Ascending aorta (tissue), 2 donors: ENCODE results near the gene ACTL7A. TPM values are rescaled to one million over a fixed set of nuclear protein-coding genes. Genes with fewer than 3 reads are reported as not detected.
"Not testable (repeated sequence)": the region's sequence is repeated elsewhere in the genome, so short reads cannot be mapped to it uniquely, and the experiment has no call there.

Experiments used
- DNase-seq, 2 donors: peaks; one replicate each; pipeline ENCODE4 v3.0.0-alpha.2; 2019; ENCODE audit warnings: low spot score in 2 of 2
- H3K27ac ChIP-seq, 2 donors: fragments of 200-600 bp; sonication (generic); one replicate each; pipeline ENCODE4 v1.5.1; 2016 to 2017; ENCODE audit warnings: mild to moderate bottlenecking in 1 of 2
- H3K27me3 ChIP-seq: fragments of 200-600 bp; sonication (generic); one replicate; pipeline ENCODE4 v1.5.1; 2017
- H3K36me3 ChIP-seq, 2 donors: fragments of 200-600 bp; sonication (generic); one replicate each; pipeline ENCODE4 v1.5.1; 2016
- H3K4me1 ChIP-seq, 2 donors: fragments of 200-600 bp; sonication (generic); one replicate each; pipeline ENCODE4 v1.5.1; 2016 to 2017; ENCODE audit warnings: mild to moderate bottlenecking in 1 of 2
- H3K4me3 ChIP-seq, 2 donors: fragments of 200-600 bp; sonication (generic); one replicate each; pipeline ENCODE4 v1.5.1; 2016 to 2017; ENCODE audit warnings: mild to moderate bottlenecking in 1 of 2
- H3K9me3 ChIP-seq, 2 donors: fragments of 200-600 bp; sonication (generic); one replicate each; pipeline ENCODE4 v1.5.1; 2016
- intact Hi-C: fragments of 100-400 bp; cut with DNase I; formaldehyde crosslinking; loops from one replicate; pipeline ENCODE4 v1.15.1; 2023
- total RNA-seq: library from RNA; depleted of rRNA; stranded (reverse); fragments of >200 nt; gene quantifications from one replicate; pipeline ENCODE4 v1.1.0, GENCODE V29; 2016
- TF ChIP-seq, protein P1 (sequence below), 3 experiments: fragments of 200-600 bp in 2 of 3; fragments of 450-650 bp in 1 of 3; sonication (generic) in 2 of 3; IDR thresholded peaks; one replicate each; pipeline ENCODE4 v1.5.1; 2016 to 2019; ENCODE audit warnings: antibody characterized with exemption in 3 of 3, mild to moderate bottlenecking in 1 of 3, moderate library complexity in 1 of 3

The ACTL7A gene
- total RNA-seq, 1 donor from 2014 or later: not detected

DNA sequence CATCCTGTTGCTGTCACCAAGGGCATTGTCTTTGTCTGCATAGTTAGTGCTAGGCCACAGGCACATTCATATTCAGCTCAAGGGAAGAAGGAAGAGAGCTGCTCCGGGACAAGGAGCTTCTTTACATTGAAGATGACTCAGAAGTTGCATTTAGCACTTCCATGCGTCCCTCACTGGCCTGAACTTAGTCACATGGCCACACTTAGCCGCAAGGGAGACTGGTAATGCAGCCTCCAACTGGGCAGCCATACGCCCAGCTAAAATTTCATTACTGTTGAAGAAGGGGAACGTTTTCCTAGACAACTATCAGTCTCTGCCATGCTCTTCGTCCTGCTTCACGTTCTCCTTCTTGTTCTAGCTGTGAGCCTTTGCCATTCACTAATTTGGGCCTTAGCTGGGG is 26.2 kb upstream of the ACTL7A start:
- H3K36me3 ChIP-seq: no peaks in the 10 kb centered on the region
- H3K27me3 ChIP-seq: no peaks in the 10 kb centered on the region
- no peak for DNase-seq
- TF ChIP-seq, protein P1, sequence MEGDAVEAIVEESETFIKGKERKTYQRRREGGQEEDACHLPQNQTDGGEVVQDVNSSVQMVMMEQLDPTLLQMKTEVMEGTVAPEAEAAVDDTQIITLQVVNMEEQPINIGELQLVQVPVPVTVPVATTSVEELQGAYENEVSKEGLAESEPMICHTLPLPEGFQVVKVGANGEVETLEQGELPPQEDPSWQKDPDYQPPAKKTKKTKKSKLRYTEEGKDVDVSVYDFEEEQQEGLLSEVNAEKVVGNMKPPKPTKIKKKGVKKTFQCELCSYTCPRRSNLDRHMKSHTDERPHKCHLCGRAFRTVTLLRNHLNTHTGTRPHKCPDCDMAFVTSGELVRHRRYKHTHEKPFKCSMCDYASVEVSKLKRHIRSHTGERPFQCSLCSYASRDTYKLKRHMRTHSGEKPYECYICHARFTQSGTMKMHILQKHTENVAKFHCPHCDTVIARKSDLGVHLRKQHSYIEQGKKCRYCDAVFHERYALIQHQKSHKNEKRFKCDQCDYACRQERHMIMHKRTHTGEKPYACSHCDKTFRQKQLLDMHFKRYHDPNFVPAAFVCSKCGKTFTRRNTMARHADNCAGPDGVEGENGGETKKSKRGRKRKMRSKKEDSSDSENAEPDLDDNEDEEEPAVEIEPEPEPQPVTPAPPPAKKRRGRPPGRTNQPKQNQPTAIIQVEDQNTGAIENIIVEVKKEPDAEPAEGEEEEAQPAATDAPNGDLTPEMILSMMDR (IDR thresholded peaks at IDR 0.05): no peak
- no peaks in the 10 kb centered on the region for H3K9me3 ChIP-seq
- no peaks in the 10 kb centered on the region for H3K4me1 ChIP-seq
- H3K4me3 ChIP-seq: no peak overlapping the region
- no peak overlapping the region for H3K27ac ChIP-seq
- intact Hi-C loops: no loop called here

DNA sequence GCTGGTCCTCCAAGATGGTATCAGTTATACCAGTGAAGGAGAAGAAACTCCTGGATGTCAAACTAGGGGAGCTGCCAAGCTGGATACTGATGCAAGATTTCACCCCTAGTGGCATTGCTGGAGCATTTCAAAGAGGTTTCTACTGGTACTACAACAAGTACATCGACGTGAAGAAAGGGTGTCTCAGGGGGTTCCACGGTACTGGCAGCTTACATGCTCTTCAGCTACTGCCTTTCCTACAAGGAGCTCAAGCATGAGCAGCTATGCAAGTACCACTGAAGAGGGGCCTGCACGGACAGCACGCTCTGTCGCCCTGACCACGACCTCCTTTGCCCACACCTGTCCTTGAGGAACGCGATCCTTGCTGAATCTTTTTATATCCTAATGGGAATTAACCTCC is 25.7 kb upstream of the ACTL7A start:
- TF ChIP-seq, protein P1 (IDR thresholded peaks at IDR 0.05): no peak
- DNase-seq: no peak
- intact Hi-C loops: no loop called here
- H3K9me3 ChIP-seq: no peaks in the 10 kb centered on the region
- no peaks in the 10 kb centered on the region for H3K4me1 ChIP-seq
- H3K27me3 ChIP-seq: no peaks in the 10 kb centered on the region
- H3K36me3 ChIP-seq: no peaks in the 10 kb centered on the region
- H3K27ac ChIP-seq: no peak overlapping the region
- H3K4me3 ChIP-seq: no peak overlapping the region

DNA sequence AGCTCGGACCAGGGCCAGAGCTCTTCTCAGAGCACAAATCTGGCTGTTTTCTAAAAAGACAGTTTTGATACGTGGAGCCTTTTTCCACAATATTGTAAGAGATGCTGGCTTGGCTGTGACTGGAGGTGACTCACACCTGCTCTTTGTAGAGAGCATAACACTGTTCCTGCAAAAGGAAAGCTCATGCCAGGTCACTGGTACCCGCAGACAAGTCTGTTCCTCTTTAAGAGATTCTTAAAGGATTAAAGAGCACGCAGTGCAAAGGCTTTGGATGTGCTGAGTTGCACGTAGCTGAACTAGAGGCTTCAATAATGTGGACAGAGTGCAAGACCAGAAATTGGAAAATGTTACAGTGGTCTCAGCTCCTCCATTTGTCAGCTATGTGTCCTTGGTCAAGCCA is 25.3 kb upstream of the ACTL7A start:
- TF ChIP-seq, protein P1 (IDR thresholded peaks at IDR 0.05): no peak
- no peak overlapping the region for H3K27ac ChIP-seq
- no peak for DNase-seq
- H3K4me1 ChIP-seq: no peaks in the 10 kb centered on the region
- H3K4me3 ChIP-seq: no peak overlapping the region
- intact Hi-C loops: no loop called here
- H3K9me3 ChIP-seq: no peaks in the 10 kb centered on the region
- H3K27me3 ChIP-seq: no peaks in the 10 kb centered on the region
- H3K36me3 ChIP-seq: no peaks in the 10 kb centered on the region

DNA sequence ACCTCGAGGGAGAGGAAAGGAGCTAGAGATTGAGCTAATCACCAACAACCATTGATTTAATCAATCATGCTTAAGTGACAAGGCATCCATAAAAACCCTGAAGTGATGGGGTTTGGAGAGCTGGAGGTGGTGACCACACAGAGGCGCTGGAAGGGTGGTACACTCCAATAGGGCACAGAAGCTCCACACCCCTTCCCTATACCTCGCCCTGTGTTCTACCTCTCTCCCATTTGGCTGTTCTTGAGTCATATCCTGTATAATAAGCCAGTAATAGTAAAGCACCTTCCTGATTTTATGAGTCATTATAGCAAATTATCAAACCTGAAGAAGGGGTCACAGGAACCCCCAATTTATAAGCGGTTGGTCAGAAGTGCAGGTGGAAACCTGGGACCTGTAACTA is 24.5 kb upstream of the ACTL7A start:
- no peak overlapping the region for H3K27ac ChIP-seq
- intact Hi-C loops: no loop called here

DNA sequence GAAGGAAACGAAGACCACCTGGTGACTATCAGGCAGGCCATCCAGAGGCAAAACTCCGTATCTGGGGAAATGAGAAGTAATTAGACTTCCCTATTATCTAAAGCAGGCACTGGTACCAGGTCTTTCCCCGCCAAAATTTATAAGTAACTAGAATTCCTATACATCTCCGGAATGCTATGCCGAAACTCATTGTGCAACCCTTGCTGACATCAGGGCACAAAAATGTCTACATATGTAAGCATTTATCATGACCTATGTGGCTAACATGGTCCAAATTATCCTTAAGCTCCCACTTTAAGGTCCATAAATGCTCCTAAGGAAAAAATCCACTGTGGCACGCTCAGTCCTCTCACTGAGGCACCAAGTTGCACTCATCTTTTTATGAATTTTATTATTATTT is 24.0 kb upstream of the ACTL7A start:
- H3K4me3 ChIP-seq: no peak overlapping the region
- no peaks in the 10 kb centered on the region for H3K36me3 ChIP-seq
- TF ChIP-seq, protein P1 (IDR thresholded peaks at IDR 0.05): no peak

More for the DNA sequence above, 24.5 kb upstream of the ACTL7A start:
- Histone ChIP-seq H3K4me1 (no peaks in the 10 kb centered on the region), H3K4me3 (no peak overlapping the region), H3K27me3 (no peaks in the 10 kb centered on the region), H3K9me3 (no peaks in the 10 kb centered on the region), H3K36me3 (no peaks in the 10 kb centered on the region)
- TF ChIP-seq, protein P1 (IDR thresholded peaks at IDR 0.05): no peak
- DNase-seq: no peak

DNA sequence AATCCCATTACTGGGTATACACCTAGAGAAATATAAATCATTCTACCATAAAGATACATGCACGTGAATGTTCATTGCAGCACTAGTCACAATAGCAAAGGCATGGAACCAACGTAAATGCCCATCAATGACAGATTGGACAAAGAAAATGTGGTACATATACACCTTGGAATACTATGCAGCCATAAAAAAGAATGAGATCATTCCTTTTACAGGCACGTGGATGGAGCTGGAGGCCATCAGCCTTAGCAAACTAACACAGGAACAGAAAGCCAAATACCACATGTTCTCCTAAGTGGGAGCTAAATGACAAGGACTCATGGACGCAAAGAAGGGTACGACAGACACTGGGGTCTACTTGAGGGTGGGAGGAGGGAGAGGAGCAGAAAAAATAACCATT is 22.5 kb upstream of the ACTL7A start:
- H3K4me1 ChIP-seq, intact Hi-C loops, H3K9me3 ChIP-seq, H3K27ac ChIP-seq, H3K27me3 ChIP-seq, H3K4me3 ChIP-seq, DNase-seq, H3K36me3 ChIP-seq: not testable (repeated sequence)

More for the DNA sequence above, 24.0 kb upstream of the ACTL7A start:
- intact Hi-C loops: no loop called here
- Histone ChIP-seq H3K27ac (no peak overlapping the region), H3K4me1 (no peaks in the 10 kb centered on the region), H3K9me3 (no peaks in the 10 kb centered on the region), H3K27me3 (no peaks in the 10 kb centered on the region)
- no peak for DNase-seq
